Endothelial cell of umbilical vein (primary cell): ENCODE measurements around the gene WNT7B. TPM values are rescaled to one million over a fixed set of nuclear protein-coding genes. Genes with fewer than 3 reads are reported as not detected.

Experiments
- BruUV-seq: library from RNA; stranded (reverse); fragments of 400-500 nt; replicated peaks from 2 replicates; lab custom pipeline; 2021; lab: Mats Ljungman, UMichigan
- CTCF ChIA-PET: fragments of 300-600, 350-600 bp; sonication (Branson Sonifier 250); formaldehyde crosslinking; loops from one replicate; lab custom pipeline; 2021; ENCODE audit warnings: antibody characterized with exemption, inconsistent platforms; lab: Charles Lee
- POLR2A ChIA-PET: fragments of 300-600, 350-600 bp; sonication (Branson Sonifier 250); formaldehyde crosslinking; loops from one replicate; lab custom pipeline; 2021; ENCODE audit warnings: antibody characterized with exemption, inconsistent platforms; lab: Charles Lee
- DNase-seq: peaks from one replicate; pipeline ENCODE4 v3.0.0-alpha.2; 2011; ENCODE audit warnings: low read depth, low spot score
- FAIRE-seq: peaks from 2 replicates; lab custom pipeline; 2011; peaks lifted over from hg19 to GRCh38; lab: Jason Lieb, UNC
- H2AFZ ChIP-seq: 2 replicates; pipeline ENCODE4 v1.6.0; 2012; ENCODE audit warnings: low read depth, low read length, control low read depth, inconsistent platforms
- H3K27ac ChIP-seq: 2 replicates; pipeline ENCODE4 v1.5.1; 2011; ENCODE audit warnings: low read depth, mild to moderate bottlenecking, control low read depth, low read length, moderate library complexity; ENCODE audit not compliant: insufficient read depth
- H3K27me3 ChIP-seq, 2 experiments: 2 replicates each; pipeline versions ENCODE4 v1.6.0 to v1.6.1; 2011; ENCODE audit warnings: low read length in 2 of 2, mixed read lengths in 1 of 2; ENCODE audit not compliant: control insufficient read depth in 2 of 2, insufficient read depth in 2 of 2
- H3K36me3 ChIP-seq, 2 experiments: 2 replicates in 1 of 2; 3 replicates in 1 of 2; pipeline ENCODE4 v1.5.1; 2011; ENCODE audit warnings: low read length in 2 of 2, mild to moderate bottlenecking in 1 of 2, moderate library complexity in 1 of 2; ENCODE audit not compliant: control insufficient read depth in 2 of 2, insufficient read depth in 2 of 2; ENCODE audit errors: extremely low read depth in 1 of 2
- H3K4me1 ChIP-seq: 3 replicates; pipeline ENCODE4 v1.5.1; 2011; ENCODE audit warnings: mild to moderate bottlenecking, low read length; ENCODE audit not compliant: control insufficient read depth, insufficient read depth; ENCODE audit errors: extremely low read depth
- H3K4me2 ChIP-seq: 2 replicates; pipeline ENCODE4 v1.6.1; 2011; ENCODE audit warnings: low read length, control low read depth, mixed read lengths; ENCODE audit not compliant: insufficient read depth
- H3K4me3 ChIP-seq, 3 experiments: fragments of 200-600 bp in 1 of 3; sonication (generic), shearing (Covaris generic) in 1 of 3; replicated peaks in 1 of 3; 2 replicates each; pipeline ENCODE4 v1.5.1; 2011 to 2016; ENCODE audit warnings: control low read depth in 3 of 3, low read length in 3 of 3, mild to moderate bottlenecking in 2 of 3, inconsistent platforms in 1 of 3, low read depth in 1 of 3, moderate library complexity in 1 of 3; ENCODE audit not compliant: insufficient read depth in 1 of 3
- H3K79me2 ChIP-seq: 2 replicates; pipeline ENCODE4 v1.6.0; 2012; ENCODE audit warnings: low read length, inconsistent platforms; ENCODE audit not compliant: control insufficient read depth, insufficient read depth
- H3K9ac ChIP-seq: replicated peaks from 2 replicates; pipeline ENCODE3; 2011; ENCODE audit warnings: low read length, control low read depth; ENCODE audit not compliant: insufficient read depth; ENCODE audit errors: extremely low read depth
- H3K9me1 ChIP-seq: replicated peaks from 3 replicates; pipeline ENCODE4 v1.6.0; 2011; ENCODE audit warnings: mild to moderate bottlenecking, low read length; ENCODE audit not compliant: control insufficient read depth, insufficient read depth; ENCODE audit errors: extremely low read depth
- H3K9me3 ChIP-seq: replicated peaks from 2 replicates; pipeline ENCODE4 v1.5.1; 2012; ENCODE audit warnings: low read length, inconsistent platforms; ENCODE audit not compliant: control insufficient read depth, insufficient read depth
- H4K20me1 ChIP-seq: replicated peaks from 2 replicates; pipeline ENCODE3; 2011; ENCODE audit warnings: mild to moderate bottlenecking, low read length; ENCODE audit not compliant: control insufficient read depth, insufficient read depth; ENCODE audit errors: extremely low read depth
- CTCF ChIP-seq, 2 donors: IDR thresholded peaks; 1 replicate in 1 of 2; 2 replicates in 1 of 2; pipeline ENCODE4 v1.5.1; 2011; ENCODE audit warnings: low read length in 2 of 2, mild to moderate bottlenecking in 2 of 2, moderate library complexity in 2 of 2, control low read depth in 1 of 2, inconsistent platforms in 1 of 2, low read depth in 1 of 2; ENCODE audit not compliant: insufficient read depth in 1 of 2; ENCODE audit errors: extremely low read depth in 1 of 2
- EZH2 ChIP-seq: IDR thresholded peaks from 2 replicates; pipeline ENCODE4 v1.6.1; 2012; ENCODE audit warnings: borderline replicate concordance, low read depth, mild to moderate bottlenecking, moderate library complexity, low read length, inconsistent platforms; ENCODE audit not compliant: severe bottlenecking
- FOS ChIP-seq: IDR thresholded peaks from 2 replicates; pipeline ENCODE4 v1.6.1; 2011; ENCODE audit warnings: mild to moderate bottlenecking, low read length, moderate library complexity, borderline replicate concordance; ENCODE audit not compliant: insufficient read depth
- GATA2 ChIP-seq: IDR thresholded peaks from 2 replicates; pipeline ENCODE4 v1.7.0; 2011; ENCODE audit warnings: low read depth, mild to moderate bottlenecking, moderate library complexity, mixed read lengths, low read length; ENCODE audit not compliant: insufficient read length, insufficient read depth
- JUN ChIP-seq: IDR thresholded peaks from 2 replicates; pipeline ENCODE4 v1.6.1; 2011; ENCODE audit warnings: borderline replicate concordance, low read depth; ENCODE audit not compliant: insufficient read length, insufficient read depth
- MAX ChIP-seq: IDR thresholded peaks from 2 replicates; pipeline ENCODE4 v1.6.1; 2011; ENCODE audit not compliant: insufficient read depth, insufficient read length
- MYC ChIP-seq: IDR thresholded peaks from one replicate; pipeline ENCODE4 v1.6.1; 2011; ENCODE audit warnings: mild to moderate bottlenecking, low read depth, low read length
- POLR2A ChIP-seq: IDR thresholded peaks from 2 replicates; pipeline ENCODE4 v1.6.1; 2012; ENCODE audit warnings: low read depth, mild to moderate bottlenecking, control low read depth, low read length
- POLR2AphosphoS5 ChIP-seq: IDR thresholded peaks from 2 replicates; pipeline ENCODE4 v1.6.1; 2012; ENCODE audit warnings: low read depth, mild to moderate bottlenecking, control low read depth, low read length, moderate library complexity; ENCODE audit not compliant: insufficient read depth
- dilution Hi-C: fragments of 300-500 bp; cut with MboI; formaldehyde crosslinking; loops from one replicate; pipeline ENCODE4 v1.15.0; 2019; ENCODE audit warnings: low sequenced_read_pairs; ENCODE audit not compliant: extremely low pct_ligation_motif_present
- intact Hi-C: fragments of 100-400 bp; cut with micrococcal nuclease; formaldehyde crosslinking; loops from one replicate; pipeline ENCODE4 v1.10.0; 2022
- polyA plus RNA-seq, 4 experiments: library from polyadenylated mRNA; depleted of rRNA in 3 of 4; stranded (reverse) in 3 of 4; unstranded in 1 of 4; fragments of >200 nt; gene quantifications; 2 replicates each; pipeline versions ENCODE4 v1.2.1 to v1.2.3, GENCODE V29; 2011 to 2012; ENCODE audit warnings: missing spikeins in 1 of 4
- total RNA-seq: library from RNA; stranded (reverse); gene quantifications from 2 replicates; pipeline ENCODE4 v1.2.3, GENCODE V29; 2021

WNT7B gene
- total and polyA plus RNA-seq, 2 donors (not counting 3 experiments of a cell fraction or from before 2014, with no cell fraction given), result not detected

GRCh38 chr22:45993841-45994240 lies 16.9 kb upstream of the WNT7B start:
- ChIA-PET CTCF (interaction anchor here (0.8 to 4.9 kb wide), 4 partner anchors 13 to 127 kb away, joined by 3 to 194 read pairs (median 86); no protein-coding TSS in a partner anchor), POLR2A (no interaction called here)
- no peaks in the 10 kb centered on the region for H3K36me3 ChIP-seq
- H3K4me1 ChIP-seq, result peaks cover 31% of the 10 kb centered on the region
- TF ChIP-seq EZH2 (no peak), GATA2 (no peak), POLR2A (no peak), MAX (no peak), MYC (no peak)
- H3K4me3 ChIP-seq, result no peak overlapping the region
- H3K27me3 ChIP-seq, result no peaks in the 10 kb centered on the region
- H3K9ac ChIP-seq, result no peak overlapping the region
- no peaks in the 10 kb centered on the region for H3K9me3 ChIP-seq
- FAIRE-seq (no peak), DNase-seq (no peak)
- no TSS peak for BruUV-seq
- H3K27ac ChIP-seq, result no peak overlapping the region
- no peak overlapping the region for H2AFZ ChIP-seq
- dilution Hi-C loops, result no loop called here
- H3K79me2 ChIP-seq, result no peaks in the 10 kb centered on the region
- no peaks in the 10 kb centered on the region for H3K9me1 ChIP-seq
- no peaks in the 10 kb centered on the region for H4K20me1 ChIP-seq
- H3K4me2 ChIP-seq, result no peak overlapping the region
- intact Hi-C loops, result loop anchor here (1.0 kb wide), 1 partner anchor 320 kb away; no protein-coding TSS in a partner anchor

- POLR2A ChIA-PET, result no interaction called here
- H4K20me1 ChIP-seq, result no peaks in the 10 kb centered on the region
- no peaks in the 10 kb centered on the region for H3K27me3 ChIP-seq
- no TSS peak for BruUV-seq
- intact Hi-C loops (no loop called here), dilution Hi-C loops (no loop called here)
- H3K9ac ChIP-seq, result no peak overlapping the region
- CTCF ChIA-PET, result interaction anchor here (2.8 kb wide), 1 partner anchor 124 kb away, joined by 17 read pairs; no protein-coding TSS in a partner anchor
- TF ChIP-seq POLR2AphosphoS5, result no peak
- TF ChIP-seq MYC, result no peak
- no peak for TF ChIP-seq FOS
- TF ChIP-seq POLR2A, result no peak
- no peak for TF ChIP-seq CTCF (IDR thresholded peaks at IDR 0.05; ENCODE audit: extremely low read depth in 1 of 2, insufficient read depth in 1 of 2, low read depth in 1 of 2, low read length in 2 of 2)
- no peak for TF ChIP-seq JUN
- no peak for TF ChIP-seq MAX
- no peak for TF ChIP-seq EZH2
- no peak for TF ChIP-seq GATA2
- no peak overlapping the region for H2AFZ ChIP-seq
- FAIRE-seq, result no peak
- H3K4me1 ChIP-seq, result peaks cover 28% of the 10 kb centered on the region
- no peak overlapping the region for H3K4me3 ChIP-seq
- no peaks in the 10 kb centered on the region for H3K36me3 ChIP-seq
- no peak for DNase-seq
- no peaks in the 10 kb centered on the region for H3K9me1 ChIP-seq
- no peak overlapping the region for H3K4me2 ChIP-seq
- no peaks in the 10 kb centered on the region for H3K79me2 ChIP-seq
- H3K9me3 ChIP-seq, result no peaks in the 10 kb centered on the region
- no peak overlapping the region for H3K27ac ChIP-seq
Observed at GRCh38 chr22:45993143-45993692, 16.3 kb upstream of the WNT7B start.
